HCT116 (cell line): ENCODE results near the gene RUNX2.

Experiments used
- EGR1 ChIP-seq: IDR thresholded peaks from 2 replicates; pipeline ENCODE4 v1.6.1; 2012; ENCODE audit warnings: low read depth
- EZH2 ChIP-seq: fragments of 200-600 bp; sonication (generic); IDR thresholded peaks from 2 replicates; pipeline ENCODE4 v1.6.1; 2017; ENCODE audit warnings: antibody characterized with exemption, mixed run types
- POLR2A ChIP-seq: IDR thresholded peaks from 2 replicates; pipeline ENCODE4 v1.7.0; 2011; ENCODE audit warnings: borderline replicate concordance; ENCODE audit not compliant: insufficient read depth, insufficient read length; ENCODE audit errors: extremely low read depth
- POLR2AphosphoS5 ChIP-seq: IDR thresholded peaks from 2 replicates; pipeline ENCODE4 v1.6.1; 2011; ENCODE audit warnings: mild to moderate bottlenecking, low read depth, low read length, moderate library complexity
- RAD21 ChIP-seq: IDR thresholded peaks from 2 replicates; pipeline ENCODE4 v1.6.1; 2012; ENCODE audit warnings: low read depth, mild to moderate bottlenecking
- SRF ChIP-seq: IDR thresholded peaks from 2 replicates; pipeline ENCODE4 v1.6.1; 2012; ENCODE audit warnings: low read depth
- YY1 ChIP-seq: IDR thresholded peaks from 2 replicates; pipeline ENCODE4 v1.6.1; 2011; ENCODE audit warnings: low read length, low read depth, moderate library complexity, mild to moderate bottlenecking; ENCODE audit not compliant: insufficient replicate concordance; ENCODE audit errors: extremely low read depth
- TF ChIP-seq, protein P1 (sequence below), 3 experiments: fragments of 200-600 bp in 1 of 3; sonication (generic) in 1 of 3; IDR thresholded peaks in 2 of 3; conservative IDR thresholded peaks in 1 of 3; 2 replicates each; pipeline ENCODE4 v1.5.1; 2012 to 2017; ENCODE audit warnings: low read depth in 2 of 3, low read length in 2 of 3, antibody characterized with exemption in 1 of 3, borderline replicate concordance in 1 of 3, control low read depth in 1 of 3, mild to moderate bottlenecking in 1 of 3, mixed read lengths in 1 of 3, mixed run types in 1 of 3, moderate library complexity in 1 of 3; ENCODE audit not compliant: insufficient read depth in 1 of 3
- TF ChIP-seq, protein P2 (sequence below): IDR thresholded peaks from 2 replicates; pipeline ENCODE4 v1.6.1; 2012; ENCODE audit warnings: low read depth
- TF ChIP-seq, protein P3 (sequence below): IDR thresholded peaks from 2 replicates; pipeline ENCODE4 v1.6.1; 2012

DNA sequence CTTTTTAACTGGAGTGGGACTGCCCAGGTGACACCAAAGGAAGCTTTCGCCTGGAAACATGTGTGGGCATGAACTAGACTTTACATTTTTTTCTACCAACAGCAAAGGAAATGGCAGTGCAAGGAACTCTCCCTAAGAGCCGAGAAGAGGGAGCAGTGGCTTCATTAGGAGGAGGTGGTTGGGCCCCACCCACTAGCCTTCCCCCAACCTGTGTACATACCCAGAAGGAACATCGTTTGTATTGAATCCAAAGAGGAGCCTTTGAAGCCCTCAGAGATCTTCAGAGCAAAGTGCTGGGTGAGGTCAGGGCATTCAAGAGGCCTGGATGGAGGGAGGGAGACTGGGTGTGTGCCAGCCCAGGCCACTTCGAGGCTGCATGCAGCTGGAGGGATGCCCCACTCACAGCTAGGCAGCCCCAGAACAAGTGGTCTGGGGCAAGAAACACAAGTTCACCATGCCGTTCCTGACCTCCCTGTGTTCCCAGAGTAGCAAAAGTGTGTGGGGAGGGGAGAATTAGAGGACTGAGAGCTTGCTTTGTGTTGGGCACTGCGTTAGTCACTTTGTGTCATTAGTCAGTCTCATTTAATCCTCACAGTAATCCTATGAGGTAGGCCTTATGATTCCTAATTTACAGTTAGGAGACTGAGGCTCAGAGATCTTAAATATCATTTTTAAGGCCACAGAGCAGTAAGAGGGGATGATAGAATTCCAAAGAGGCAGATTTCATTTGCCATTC lies 241.2 kb downstream of the RUNX2 start:
- no peak for TF ChIP-seq POLR2A
- TF ChIP-seq, protein P1, sequence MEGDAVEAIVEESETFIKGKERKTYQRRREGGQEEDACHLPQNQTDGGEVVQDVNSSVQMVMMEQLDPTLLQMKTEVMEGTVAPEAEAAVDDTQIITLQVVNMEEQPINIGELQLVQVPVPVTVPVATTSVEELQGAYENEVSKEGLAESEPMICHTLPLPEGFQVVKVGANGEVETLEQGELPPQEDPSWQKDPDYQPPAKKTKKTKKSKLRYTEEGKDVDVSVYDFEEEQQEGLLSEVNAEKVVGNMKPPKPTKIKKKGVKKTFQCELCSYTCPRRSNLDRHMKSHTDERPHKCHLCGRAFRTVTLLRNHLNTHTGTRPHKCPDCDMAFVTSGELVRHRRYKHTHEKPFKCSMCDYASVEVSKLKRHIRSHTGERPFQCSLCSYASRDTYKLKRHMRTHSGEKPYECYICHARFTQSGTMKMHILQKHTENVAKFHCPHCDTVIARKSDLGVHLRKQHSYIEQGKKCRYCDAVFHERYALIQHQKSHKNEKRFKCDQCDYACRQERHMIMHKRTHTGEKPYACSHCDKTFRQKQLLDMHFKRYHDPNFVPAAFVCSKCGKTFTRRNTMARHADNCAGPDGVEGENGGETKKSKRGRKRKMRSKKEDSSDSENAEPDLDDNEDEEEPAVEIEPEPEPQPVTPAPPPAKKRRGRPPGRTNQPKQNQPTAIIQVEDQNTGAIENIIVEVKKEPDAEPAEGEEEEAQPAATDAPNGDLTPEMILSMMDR (IDR thresholded peaks at IDR 0.05 in 2 of 3, conservative IDR thresholded peaks at IDR 0.05 in 1 of 3; ENCODE audit: borderline replicate concordance in 1 of 3, insufficient read depth in 1 of 3, low read depth in 2 of 3, low read length in 2 of 3): no peak
- TF ChIP-seq, protein P2, sequence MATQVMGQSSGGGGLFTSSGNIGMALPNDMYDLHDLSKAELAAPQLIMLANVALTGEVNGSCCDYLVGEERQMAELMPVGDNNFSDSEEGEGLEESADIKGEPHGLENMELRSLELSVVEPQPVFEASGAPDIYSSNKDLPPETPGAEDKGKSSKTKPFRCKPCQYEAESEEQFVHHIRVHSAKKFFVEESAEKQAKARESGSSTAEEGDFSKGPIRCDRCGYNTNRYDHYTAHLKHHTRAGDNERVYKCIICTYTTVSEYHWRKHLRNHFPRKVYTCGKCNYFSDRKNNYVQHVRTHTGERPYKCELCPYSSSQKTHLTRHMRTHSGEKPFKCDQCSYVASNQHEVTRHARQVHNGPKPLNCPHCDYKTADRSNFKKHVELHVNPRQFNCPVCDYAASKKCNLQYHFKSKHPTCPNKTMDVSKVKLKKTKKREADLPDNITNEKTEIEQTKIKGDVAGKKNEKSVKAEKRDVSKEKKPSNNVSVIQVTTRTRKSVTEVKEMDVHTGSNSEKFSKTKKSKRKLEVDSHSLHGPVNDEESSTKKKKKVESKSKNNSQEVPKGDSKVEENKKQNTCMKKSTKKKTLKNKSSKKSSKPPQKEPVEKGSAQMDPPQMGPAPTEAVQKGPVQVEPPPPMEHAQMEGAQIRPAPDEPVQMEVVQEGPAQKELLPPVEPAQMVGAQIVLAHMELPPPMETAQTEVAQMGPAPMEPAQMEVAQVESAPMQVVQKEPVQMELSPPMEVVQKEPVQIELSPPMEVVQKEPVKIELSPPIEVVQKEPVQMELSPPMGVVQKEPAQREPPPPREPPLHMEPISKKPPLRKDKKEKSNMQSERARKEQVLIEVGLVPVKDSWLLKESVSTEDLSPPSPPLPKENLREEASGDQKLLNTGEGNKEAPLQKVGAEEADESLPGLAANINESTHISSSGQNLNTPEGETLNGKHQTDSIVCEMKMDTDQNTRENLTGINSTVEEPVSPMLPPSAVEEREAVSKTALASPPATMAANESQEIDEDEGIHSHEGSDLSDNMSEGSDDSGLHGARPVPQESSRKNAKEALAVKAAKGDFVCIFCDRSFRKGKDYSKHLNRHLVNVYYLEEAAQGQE: no peak
- no peak for TF ChIP-seq YY1
- TF ChIP-seq EGR1: no peak
- no peak for TF ChIP-seq EZH2
- no peak for TF ChIP-seq POLR2AphosphoS5
- no peak for TF ChIP-seq RAD21
- TF ChIP-seq, protein P3, sequence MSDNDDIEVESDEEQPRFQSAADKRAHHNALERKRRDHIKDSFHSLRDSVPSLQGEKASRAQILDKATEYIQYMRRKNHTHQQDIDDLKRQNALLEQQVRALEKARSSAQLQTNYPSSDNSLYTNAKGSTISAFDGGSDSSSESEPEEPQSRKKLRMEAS: no peak
- TF ChIP-seq SRF: no peak
